ENCODE data around the gene TPO. TPM values are rescaled to one million over a fixed set of nuclear protein-coding genes. Genes with fewer than 3 reads are reported as not detected.

TPO gene
- total RNA-seq, 1 experiment from 2014 or later, result not detected

GRCh38 chr2:1542971-1543370 lies 129.7 kb downstream of the TPO start:
- peaks cover 5% of the 10 kb centered on the region for H3K9me3 Mint-ChIP-seq (ENCODE audit: low read depth, unreplicated experiment)
- CTCF ChIA-PET, result interaction anchor here (0.6 kb wide), 1 partner anchor 1277 kb away, joined by 10 read pairs; no protein-coding TSS in a partner anchor
- TF ChIP-seq, protein P1, sequence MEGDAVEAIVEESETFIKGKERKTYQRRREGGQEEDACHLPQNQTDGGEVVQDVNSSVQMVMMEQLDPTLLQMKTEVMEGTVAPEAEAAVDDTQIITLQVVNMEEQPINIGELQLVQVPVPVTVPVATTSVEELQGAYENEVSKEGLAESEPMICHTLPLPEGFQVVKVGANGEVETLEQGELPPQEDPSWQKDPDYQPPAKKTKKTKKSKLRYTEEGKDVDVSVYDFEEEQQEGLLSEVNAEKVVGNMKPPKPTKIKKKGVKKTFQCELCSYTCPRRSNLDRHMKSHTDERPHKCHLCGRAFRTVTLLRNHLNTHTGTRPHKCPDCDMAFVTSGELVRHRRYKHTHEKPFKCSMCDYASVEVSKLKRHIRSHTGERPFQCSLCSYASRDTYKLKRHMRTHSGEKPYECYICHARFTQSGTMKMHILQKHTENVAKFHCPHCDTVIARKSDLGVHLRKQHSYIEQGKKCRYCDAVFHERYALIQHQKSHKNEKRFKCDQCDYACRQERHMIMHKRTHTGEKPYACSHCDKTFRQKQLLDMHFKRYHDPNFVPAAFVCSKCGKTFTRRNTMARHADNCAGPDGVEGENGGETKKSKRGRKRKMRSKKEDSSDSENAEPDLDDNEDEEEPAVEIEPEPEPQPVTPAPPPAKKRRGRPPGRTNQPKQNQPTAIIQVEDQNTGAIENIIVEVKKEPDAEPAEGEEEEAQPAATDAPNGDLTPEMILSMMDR (IDR thresholded peaks at IDR 0.05; ENCODE audit: unreplicated experiment), result no peak
- H3K4me1 Mint-ChIP-seq (ENCODE audit: low read depth, unreplicated experiment), result no peaks in the 10 kb centered on the region
- no peaks in the 10 kb centered on the region for H3K36me3 Mint-ChIP-seq (ENCODE audit: insufficient read depth, unreplicated experiment)
- H3K27ac Mint-ChIP-seq (ENCODE audit: unreplicated experiment), result no peak overlapping the region
- intact Hi-C loops (cut with micrococcal nuclease; ENCODE audit: unreplicated experiment), result loop anchor here (10.0 kb wide), 2 partner anchors 828 to 1298 kb away; no protein-coding TSS in a partner anchor
- no peak overlapping the region for H3K4me3 Mint-ChIP-seq (ENCODE audit: low read depth, unreplicated experiment)
- DNase-seq, result no peak
- no TSS peak for BruUV-seq (replicated peaks)
- H3K27me3 Mint-ChIP-seq (ENCODE audit: unreplicated experiment), result no peaks in the 10 kb centered on the region

DNA sequence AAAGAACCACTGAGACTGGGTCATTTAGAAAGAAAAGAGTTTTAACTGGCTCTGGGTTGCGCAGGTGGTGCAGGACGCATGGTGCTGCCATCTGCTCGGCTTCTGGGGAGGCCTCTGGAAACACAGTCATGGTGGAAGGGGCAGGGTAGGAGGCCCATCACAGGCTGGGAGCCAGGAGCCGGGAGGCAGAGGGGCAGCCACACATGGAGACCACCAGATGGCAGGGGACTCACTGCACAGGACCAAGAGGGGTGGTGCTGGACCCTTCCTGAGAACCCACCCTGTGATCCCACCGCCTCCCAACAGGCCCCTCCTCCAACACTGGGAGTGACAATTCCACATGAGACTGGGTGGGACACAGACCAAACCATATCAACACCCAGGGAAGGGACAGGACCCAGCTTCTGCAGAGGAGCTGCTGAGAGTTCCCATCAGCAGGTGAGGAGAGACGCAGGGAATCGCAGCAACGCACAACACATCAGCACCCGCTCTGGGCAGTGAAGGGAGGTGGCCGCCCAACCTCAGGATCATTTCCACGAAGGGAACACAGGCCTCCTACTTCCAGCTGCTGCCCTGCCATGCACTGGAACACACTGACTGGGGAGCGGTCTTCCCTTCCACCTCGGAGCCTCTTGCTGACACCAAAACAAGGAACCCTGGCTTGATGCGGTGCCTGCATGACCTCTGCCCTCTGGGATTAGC lies 130.7 kb downstream of the TPO start:
- H3K4me3 Mint-ChIP-seq (ENCODE audit: low read depth, unreplicated experiment), result no peak overlapping the region
- no peaks in the 10 kb centered on the region for H3K4me1 Mint-ChIP-seq (ENCODE audit: low read depth, unreplicated experiment)
- CTCF ChIA-PET, result no interaction called here
- H3K27me3 Mint-ChIP-seq (ENCODE audit: unreplicated experiment), result no peaks in the 10 kb centered on the region
- no peak overlapping the region for H3K27ac Mint-ChIP-seq (ENCODE audit: unreplicated experiment)
- no peaks in the 10 kb centered on the region for H3K36me3 Mint-ChIP-seq (ENCODE audit: insufficient read depth, unreplicated experiment)
- intact Hi-C loops (cut with micrococcal nuclease; ENCODE audit: unreplicated experiment), result loop anchor here (10.0 kb wide), 2 partner anchors 829 to 1299 kb away; no protein-coding TSS in a partner anchor
- TF ChIP-seq, protein P1 (IDR thresholded peaks at IDR 0.05; ENCODE audit: unreplicated experiment), result no peak
- no peak for DNase-seq
- no TSS peak for BruUV-seq (replicated peaks)
- H3K9me3 Mint-ChIP-seq (ENCODE audit: low read depth, unreplicated experiment), result no peaks in the 10 kb centered on the region

DNA sequence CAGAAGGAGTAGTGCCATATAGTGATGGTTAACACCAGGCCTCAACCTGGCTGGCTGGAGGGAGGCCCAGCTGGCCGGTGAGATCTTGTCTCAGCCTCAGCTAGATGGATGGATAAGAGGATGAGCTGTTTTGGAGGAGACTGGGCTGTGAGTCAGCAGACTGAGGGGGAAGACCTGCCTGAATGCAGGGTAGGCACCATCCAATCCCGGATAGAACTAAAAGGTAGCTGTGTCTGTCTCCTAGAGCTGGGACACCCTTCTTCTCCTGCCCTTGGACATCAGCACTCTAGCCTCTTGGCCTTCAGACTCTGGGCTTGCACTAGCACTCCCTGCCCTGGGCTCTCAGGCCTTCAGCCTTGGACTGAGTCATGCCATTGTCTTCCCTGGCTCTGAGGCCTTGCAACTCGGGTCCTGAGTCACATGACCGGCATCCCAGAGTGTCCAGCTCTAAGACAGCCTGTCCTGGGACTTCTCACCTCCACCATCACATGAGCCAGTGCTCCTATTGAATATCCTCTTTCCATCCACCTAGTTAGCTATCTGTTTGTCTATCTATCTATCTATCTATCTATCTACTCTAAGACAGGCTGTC lies 131.3 kb downstream of the TPO start:
- Mint-ChIP-seq H3K4me1 (ENCODE audit: low read depth, unreplicated experiment) (no peaks in the 10 kb centered on the region), H3K27ac (ENCODE audit: unreplicated experiment) (no peak overlapping the region), H3K36me3 (ENCODE audit: insufficient read depth, unreplicated experiment) (no peaks in the 10 kb centered on the region), H3K4me3 (ENCODE audit: low read depth, unreplicated experiment) (no peak overlapping the region), H3K9me3 (ENCODE audit: low read depth, unreplicated experiment) (no peaks in the 10 kb centered on the region), H3K27me3 (ENCODE audit: unreplicated experiment) (no peaks in the 10 kb centered on the region)
- intact Hi-C loops (cut with micrococcal nuclease; ENCODE audit: unreplicated experiment), result loop anchor here (5.0 to 10.0 kb wide), 3 partner anchors 682 to 1300 kb away; no protein-coding TSS in a partner anchor
- no peak for DNase-seq
- CTCF ChIA-PET, result no interaction called here
- no TSS peak for BruUV-seq (replicated peaks)
- TF ChIP-seq, protein P1 (IDR thresholded peaks at IDR 0.05; ENCODE audit: unreplicated experiment), result no peak

GRCh38 chr2:1546023-1546591 lies 132.8 kb downstream of the TPO start:
- H3K27ac Mint-ChIP-seq (ENCODE audit: unreplicated experiment), result no peak overlapping the region
- TF ChIP-seq, protein P1 (IDR thresholded peaks at IDR 0.05; ENCODE audit: unreplicated experiment), result peak; percentile 35
- H3K36me3 Mint-ChIP-seq (ENCODE audit: insufficient read depth, unreplicated experiment), result no peaks in the 10 kb centered on the region
- peak; percentile 59 for DNase-seq
- no peaks in the 10 kb centered on the region for H3K27me3 Mint-ChIP-seq (ENCODE audit: unreplicated experiment)
- CTCF ChIA-PET, result interaction anchor here (1.2 kb wide), 1 partner anchor 1017 kb away, joined by 3 read pairs; no protein-coding TSS in a partner anchor
- intact Hi-C loops (cut with micrococcal nuclease; ENCODE audit: unreplicated experiment), result loop anchor here (2.0 to 10.0 kb wide), 4 partner anchors 684 to 1301 kb away; no protein-coding TSS in a partner anchor
- BruUV-seq (replicated peaks), result no TSS peak
- no peak overlapping the region for H3K4me3 Mint-ChIP-seq (ENCODE audit: low read depth, unreplicated experiment)
- H3K9me3 Mint-ChIP-seq (ENCODE audit: low read depth, unreplicated experiment), result no peaks in the 10 kb centered on the region
- no peaks in the 10 kb centered on the region for H3K4me1 Mint-ChIP-seq (ENCODE audit: low read depth, unreplicated experiment)

Measured in Calu3 (cell line).